Neuronal stem cell (in vitro differentiated cells): Measurements from ENCODE around the gene VARS1.
"Not testable (repeated sequence)": the region's sequence is repeated elsewhere in the genome, so short reads cannot be mapped to it uniquely, and the experiment has no call there.

ENCODE experiments used
- DNase-seq: peaks from one replicate; pipeline ENCODE4 v3.0.0-alpha.2; 2013; ENCODE audit warnings: low spot score
- H2AFZ ChIP-seq: one replicate; pipeline ENCODE4 v1.6.1; 2013; ENCODE audit warnings: mild to moderate bottlenecking, low read length, inconsistent platforms
- H2AK5ac ChIP-seq: 2 replicates; pipeline ENCODE4 v1.6.1; 2013; ENCODE audit warnings: low read depth, mild to moderate bottlenecking, inconsistent platforms, low read length, moderate library complexity, mixed read lengths
- H2BK120ac ChIP-seq: 2 replicates; pipeline ENCODE4 v1.6.1; 2013; ENCODE audit warnings: low read depth, mild to moderate bottlenecking, inconsistent platforms, low read length, moderate library complexity, mixed read lengths
- H2BK12ac ChIP-seq: one replicate; pipeline ENCODE4 v1.6.1; 2013; ENCODE audit warnings: low read length, inconsistent platforms
- H2BK15ac ChIP-seq: 2 replicates; pipeline ENCODE4 v1.6.1; 2013; ENCODE audit warnings: mild to moderate bottlenecking, low read length, inconsistent platforms, mixed read lengths
- H2BK5ac ChIP-seq: one replicate; pipeline ENCODE4 v1.6.1; 2013; ENCODE audit warnings: inconsistent platforms, mild to moderate bottlenecking, low read length, moderate library complexity
- H3K14ac ChIP-seq: one replicate; pipeline ENCODE4 v1.6.1; 2013; ENCODE audit warnings: low read length, inconsistent platforms
- H3K18ac ChIP-seq: 2 replicates; pipeline ENCODE4 v1.6.1; 2013; ENCODE audit warnings: low read length, inconsistent platforms
- H3K23ac ChIP-seq: 2 replicates; pipeline ENCODE4 v1.6.1; 2013; ENCODE audit warnings: low read depth, mild to moderate bottlenecking, mixed read lengths, low read length, inconsistent platforms; ENCODE audit not compliant: poor library complexity
- H3K27ac ChIP-seq: replicated peaks from 3 replicates; pipeline ENCODE4 v1.5.1; 2013; ENCODE audit warnings: low read length, inconsistent platforms
- H3K27me3 ChIP-seq, 3 experiments: 2 replicates each; pipeline ENCODE4 v1.6.1; 2013; ENCODE audit warnings: low read length in 3 of 3, mild to moderate bottlenecking in 2 of 3, inconsistent platforms in 1 of 3, low read depth in 1 of 3, mixed read lengths in 1 of 3, moderate library complexity in 1 of 3; ENCODE audit not compliant: control insufficient read depth in 3 of 3, insufficient read depth in 3 of 3
- H3K36me3 ChIP-seq, 2 donors: replicated peaks in 1 of 2; 2 replicates each; pipeline ENCODE4 v1.6.1; 2013; ENCODE audit warnings: low read length in 2 of 2; ENCODE audit not compliant: control insufficient read depth in 2 of 2, insufficient read depth in 2 of 2
- H3K4ac ChIP-seq: 2 replicates; pipeline ENCODE4 v1.6.1; 2013; ENCODE audit warnings: inconsistent platforms, mild to moderate bottlenecking, low read length, moderate library complexity
- H3K4me1 ChIP-seq, 2 donors: 1 replicate in 1 of 2; 2 replicates in 1 of 2; pipeline ENCODE4 v1.6.1; 2013; ENCODE audit warnings: low read length in 2 of 2, low read depth in 1 of 2; ENCODE audit not compliant: control insufficient read depth in 2 of 2, insufficient read depth in 1 of 2
- H3K4me2 ChIP-seq: one replicate; pipeline ENCODE4 v1.6.1; 2013; ENCODE audit warnings: mild to moderate bottlenecking, low read length, inconsistent platforms; ENCODE audit not compliant: insufficient read depth, poor library complexity, severe bottlenecking
- H3K4me3 ChIP-seq, 2 donors: 2 replicates each; pipeline ENCODE4 v1.5.1; 2013; ENCODE audit warnings: low read length in 2 of 2, mild to moderate bottlenecking in 2 of 2, inconsistent platforms in 1 of 2, moderate library complexity in 1 of 2
- H3K79me1 ChIP-seq: one replicate; pipeline ENCODE4 v1.6.1; 2013; ENCODE audit warnings: low read depth, mild to moderate bottlenecking, inconsistent platforms, low read length, moderate library complexity
- H3K9ac ChIP-seq: one replicate; pipeline ENCODE4 v1.6.1; 2013; ENCODE audit warnings: mild to moderate bottlenecking, low read depth, low read length, inconsistent platforms; ENCODE audit not compliant: poor library complexity
- H3K9me3 ChIP-seq, 2 donors: replicated peaks in 1 of 2; 2 replicates each; pipeline versions ENCODE3 to v1.6.1; 2013; ENCODE audit warnings: low read length in 2 of 2, mild to moderate bottlenecking in 2 of 2, inconsistent platforms in 1 of 2, low read depth in 1 of 2, mixed read lengths in 1 of 2, moderate library complexity in 1 of 2; ENCODE audit not compliant: control insufficient read depth in 2 of 2, insufficient read depth in 1 of 2
- H4K8ac ChIP-seq: one replicate; pipeline ENCODE4 v1.6.1; 2013; ENCODE audit warnings: low read depth, mild to moderate bottlenecking, inconsistent platforms, low read length, moderate library complexity
- H4K91ac ChIP-seq: one replicate; pipeline ENCODE4 v1.6.1; 2013; ENCODE audit warnings: low read length, low read depth, mild to moderate bottlenecking, inconsistent platforms; ENCODE audit not compliant: poor library complexity
- WGBS, 2 donors: extraction: QIAGEN DNeasy Blood & Tissue Kit; methylation state at CpG; one replicate each; pipeline ENCODE4 v1.1.7; 2013; ENCODE audit warnings: missing lambda C conversion rate in 2 of 2, mixed read lengths in 1 of 2; ENCODE audit not compliant: insufficient read length in 2 of 2, insufficient replicate concordance in 1 of 2; ENCODE audit errors: extremely low coverage in 2 of 2; 5-methylcytosine and 5-hydroxymethylcytosine counted together

Gene VARS1

GRCh38 chr6:31820399-31820798, 24.8 kb upstream of the VARS1 start:
- not testable (repeated sequence) for H3K79me1 ChIP-seq, DNase-seq, H4K8ac ChIP-seq, H3K9ac ChIP-seq, H2BK12ac ChIP-seq, H3K27me3 ChIP-seq, H3K14ac ChIP-seq, H4K91ac ChIP-seq, H3K27ac ChIP-seq, H3K4me1 ChIP-seq, H3K18ac ChIP-seq, H3K4me2 ChIP-seq, H2BK15ac ChIP-seq, H2BK120ac ChIP-seq, H2BK5ac ChIP-seq, H2AFZ ChIP-seq, H2AK5ac ChIP-seq, H3K36me3 ChIP-seq, H3K23ac ChIP-seq, H3K4ac ChIP-seq, H3K4me3 ChIP-seq, H3K9me3 ChIP-seq
- no CpG with 5 or more reads among the region's 10 CpGs for WGBS, 2 donors

DNA sequence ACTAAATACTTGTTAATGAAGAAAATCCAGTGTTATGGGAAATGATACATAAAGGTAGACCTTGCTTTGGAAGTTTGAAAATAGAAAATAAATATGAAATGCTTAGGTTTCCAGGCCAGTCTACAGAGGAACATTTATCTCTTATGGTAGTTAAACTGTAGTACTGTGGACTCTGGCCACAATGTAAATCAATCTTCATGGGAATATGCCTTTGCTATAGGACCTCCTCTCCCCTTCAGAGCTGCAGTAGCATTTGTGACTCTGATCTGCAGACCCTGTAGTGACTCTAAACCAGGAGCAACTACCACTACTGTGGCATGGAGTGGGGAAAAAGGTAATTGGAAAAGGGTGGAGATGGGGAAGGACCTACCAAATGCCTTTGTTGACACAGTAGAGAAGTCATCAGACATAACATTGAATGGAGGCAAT, 24.3 kb upstream of the VARS1 start:
- Histone ChIP-seq H2AK5ac (no peak overlapping the region), H3K79me1 (peaks cover 1% of the 10 kb centered on the region), H3K14ac (no peak overlapping the region), H3K23ac (no peak overlapping the region), H4K8ac (no peak overlapping the region), H2AFZ (no peak overlapping the region), H3K9ac (no peak overlapping the region), H2BK5ac (no peak overlapping the region), H3K18ac (no peak overlapping the region), H3K4me2 (no peak overlapping the region), H2BK120ac (no peak overlapping the region), H3K4ac (no peak overlapping the region), H3K36me3 (peaks cover 0 to 2% of the 10 kb centered on the region in 2 donors), H4K91ac (no peak overlapping the region), H2BK15ac (no peak overlapping the region), H3K9me3 (peaks cover 2 to 6% of the 10 kb centered on the region in 2 donors), H3K27me3 (no peaks in the 10 kb centered on the region), H3K4me3 (no peak overlapping the region), H2BK12ac (no peak overlapping the region), H3K27ac (no peak overlapping the region), H3K4me1 (peaks cover 3 to 5% of the 10 kb centered on the region in 2 donors)
- no peak for DNase-seq

DNA sequence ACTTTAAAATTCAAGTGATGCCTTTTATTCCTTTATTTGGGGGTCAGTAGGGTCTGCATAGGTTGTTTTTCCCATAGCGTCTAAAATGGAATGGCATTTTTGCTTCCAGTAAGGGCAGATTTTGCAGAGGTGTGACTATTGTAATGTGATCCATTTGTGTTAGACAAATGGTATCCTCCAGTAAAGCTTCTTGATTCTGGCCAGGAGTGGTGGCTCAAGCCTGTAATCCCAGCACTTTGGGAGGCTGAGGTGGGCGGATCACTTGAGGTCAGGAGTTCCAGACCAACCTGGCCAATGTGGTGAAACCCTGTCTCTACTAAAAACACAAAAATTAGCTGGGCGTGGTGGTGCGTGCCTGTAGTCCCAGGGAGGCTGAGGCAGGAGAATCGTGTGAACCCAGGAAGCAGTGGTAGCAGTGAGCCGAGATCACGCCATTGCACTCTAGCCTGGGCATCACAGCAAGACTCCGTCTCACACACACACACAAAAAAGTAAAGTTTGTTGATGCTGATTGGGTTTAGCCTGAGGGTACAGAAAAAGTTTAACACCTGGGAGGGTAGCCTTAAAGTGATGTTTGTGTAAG, 22.5 kb upstream of the VARS1 start:
- H2BK5ac ChIP-seq, H2AFZ ChIP-seq: not testable (repeated sequence)

GRCh38 chr6:31817133-31817928, 21.8 kb upstream of the VARS1 start:
- H3K14ac ChIP-seq, H2BK12ac ChIP-seq, H3K4me2 ChIP-seq, H2BK15ac ChIP-seq, H3K4ac ChIP-seq, H3K18ac ChIP-seq, H4K91ac ChIP-seq, H3K27ac ChIP-seq, H2BK120ac ChIP-seq, H3K4me1 ChIP-seq, DNase-seq, H2AFZ ChIP-seq, H3K79me1 ChIP-seq, H2AK5ac ChIP-seq, H3K9me3 ChIP-seq, H3K9ac ChIP-seq, H4K8ac ChIP-seq, H3K36me3 ChIP-seq, H2BK5ac ChIP-seq, H3K23ac ChIP-seq, H3K27me3 ChIP-seq: not testable (repeated sequence)
- no CpG with 5 or more reads among the region's 37 CpGs for WGBS, 2 donors
- H3K4me3 ChIP-seq: peak overlapping the region in 1 of 2 donors; percentile 36

More for the DNA sequence above, 22.5 kb upstream of the VARS1 start:
- not testable (repeated sequence) for H2AK5ac ChIP-seq, H3K23ac ChIP-seq, H3K4ac ChIP-seq, H2BK12ac ChIP-seq, DNase-seq, H3K9me3 ChIP-seq, H3K36me3 ChIP-seq, H3K27me3 ChIP-seq, H4K91ac ChIP-seq, H3K9ac ChIP-seq, H3K4me1 ChIP-seq, H3K4me3 ChIP-seq, H3K4me2 ChIP-seq, H2BK15ac ChIP-seq, H4K8ac ChIP-seq, H3K79me1 ChIP-seq, H3K14ac ChIP-seq, H3K27ac ChIP-seq, H2BK120ac ChIP-seq, H3K18ac ChIP-seq
- WGBS, 2 donors: no CpG with 5 or more reads among the region's 8 CpGs
